HG02981 (cell line): ENCODE measurements around the gene OR4C16.

Experiments used
- ATAC-seq: cut with Tn5 transposase; IDR thresholded peaks from one replicate; pipeline ENCODE4 v1.9.1; 2021; ENCODE audit warnings: mild to moderate bottlenecking, moderate library complexity; ENCODE audit not compliant: unreplicated experiment

OR4C16 gene

GRCh38 chr11:55571828-55572227 lies at the start of gene OR4C16:
Gene OR4C16, plus strand, starts transcription at chr11:55572128. Its CDS starts 0 bp downstream, at chr11:55572128.
- no peak for ATAC-seq

- ATAC-seq: no peak
Observed at GRCh38 chr11:55554169-55554568, 17.8 kb upstream of the OR4C16 start, which contains the start of gene OR4C15. Gene OR4C15, plus strand, starts transcription at chr11:55554469. Its CDS starts 0 bp downstream, at chr11:55554469.

GRCh38 chr11:55572548-55572947 lies 620 bp downstream of the OR4C16 start:
- ATAC-seq: no peak

GRCh38 chr11:55607545-55607944 lies 35.6 kb downstream of the OR4C16 start, which contains the start of gene OR4C11:
Gene OR4C11, minus strand, starts transcription at chr11:55607645. Its CDS starts 3,272 bp downstream, at chr11:55604373.
- no peak for ATAC-seq
